Colonic mucosa (tissue), 4 donors: ENCODE measurements around the gene ACVR2A. TPM values are rescaled to one million over a fixed set of nuclear protein-coding genes. Genes with fewer than 3 reads are reported as not detected.

Source experiments
- DNase-seq: peaks from one replicate; pipeline ENCODE4 v3.0.0-alpha.2; 2020
- H3K27ac ChIP-seq: fragments of 200-600 bp; one replicate; pipeline ENCODE4 v1.8.0; 2021
- H3K27me3 ChIP-seq: fragments of 200-600 bp; one replicate; pipeline ENCODE4 v1.8.0; 2021
- H3K36me3 ChIP-seq: fragments of 200-600 bp; one replicate; pipeline ENCODE4 v1.8.0; 2021
- H3K4me1 ChIP-seq: fragments of 200-600 bp; one replicate; pipeline ENCODE4 v1.8.0; 2021; ENCODE audit warnings: mild to moderate bottlenecking
- H3K4me3 ChIP-seq: fragments of 200-600 bp; one replicate; pipeline ENCODE4 v1.8.0; 2021
- H3K9ac ChIP-seq, 2 donors: one replicate each; pipeline ENCODE4 v1.7.0; 2013; ENCODE audit warnings: control low read depth in 2 of 2, low read depth in 2 of 2, low read length in 2 of 2
- H3K9me3 ChIP-seq: fragments of 200-600 bp; one replicate; pipeline ENCODE4 v1.8.0; 2021
- intact Hi-C: fragments of 100-400 bp; cut with DNase I; formaldehyde crosslinking; loops from one replicate; pipeline ENCODE4 v1.14.1; 2022
- total RNA-seq, 2 donors: library from RNA; stranded (reverse); fragmentation: NEBNext Ultra II Directional in 1 of 2; extraction: Animal tissue kit (Norgen Biotek cat#: 25700) in 1 of 2; gene quantifications; one replicate each; pipeline ENCODE4 v1.2.1, GENCODE V29; 2021
- TF ChIP-seq, protein P1 (sequence below): fragments of 200-600 bp; IDR thresholded peaks from one replicate; pipeline ENCODE4 v1.8.0; 2022; ENCODE audit warnings: antibody characterized with exemption, mild to moderate bottlenecking
- donor health status: healthy.
- donor health status: DM: no; HTN: no; CAD: no.
- donor health status: DM: no; HTN: no; CAD: no.

The ACVR2A gene
- total RNA-seq, 2 donors from 2014 or later: 15.4 to 20.4 TPM

- no peaks in the 10 kb centered on the region for H3K4me1 ChIP-seq
- no peaks in the 10 kb centered on the region for H3K36me3 ChIP-seq
- no peak overlapping the region for H3K9ac ChIP-seq
- TF ChIP-seq, protein P1, sequence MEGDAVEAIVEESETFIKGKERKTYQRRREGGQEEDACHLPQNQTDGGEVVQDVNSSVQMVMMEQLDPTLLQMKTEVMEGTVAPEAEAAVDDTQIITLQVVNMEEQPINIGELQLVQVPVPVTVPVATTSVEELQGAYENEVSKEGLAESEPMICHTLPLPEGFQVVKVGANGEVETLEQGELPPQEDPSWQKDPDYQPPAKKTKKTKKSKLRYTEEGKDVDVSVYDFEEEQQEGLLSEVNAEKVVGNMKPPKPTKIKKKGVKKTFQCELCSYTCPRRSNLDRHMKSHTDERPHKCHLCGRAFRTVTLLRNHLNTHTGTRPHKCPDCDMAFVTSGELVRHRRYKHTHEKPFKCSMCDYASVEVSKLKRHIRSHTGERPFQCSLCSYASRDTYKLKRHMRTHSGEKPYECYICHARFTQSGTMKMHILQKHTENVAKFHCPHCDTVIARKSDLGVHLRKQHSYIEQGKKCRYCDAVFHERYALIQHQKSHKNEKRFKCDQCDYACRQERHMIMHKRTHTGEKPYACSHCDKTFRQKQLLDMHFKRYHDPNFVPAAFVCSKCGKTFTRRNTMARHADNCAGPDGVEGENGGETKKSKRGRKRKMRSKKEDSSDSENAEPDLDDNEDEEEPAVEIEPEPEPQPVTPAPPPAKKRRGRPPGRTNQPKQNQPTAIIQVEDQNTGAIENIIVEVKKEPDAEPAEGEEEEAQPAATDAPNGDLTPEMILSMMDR: no peak
- H3K27ac ChIP-seq: no peak overlapping the region
- no peak for DNase-seq
- no peak overlapping the region for H3K4me3 ChIP-seq
- no peaks in the 10 kb centered on the region for H3K27me3 ChIP-seq
- H3K9me3 ChIP-seq: no peaks in the 10 kb centered on the region
- intact Hi-C loops: no loop called here
These were observed 8.7 kb upstream of the ACVR2A start for GRCh38 chr2:147836099-147836498.

DNA sequence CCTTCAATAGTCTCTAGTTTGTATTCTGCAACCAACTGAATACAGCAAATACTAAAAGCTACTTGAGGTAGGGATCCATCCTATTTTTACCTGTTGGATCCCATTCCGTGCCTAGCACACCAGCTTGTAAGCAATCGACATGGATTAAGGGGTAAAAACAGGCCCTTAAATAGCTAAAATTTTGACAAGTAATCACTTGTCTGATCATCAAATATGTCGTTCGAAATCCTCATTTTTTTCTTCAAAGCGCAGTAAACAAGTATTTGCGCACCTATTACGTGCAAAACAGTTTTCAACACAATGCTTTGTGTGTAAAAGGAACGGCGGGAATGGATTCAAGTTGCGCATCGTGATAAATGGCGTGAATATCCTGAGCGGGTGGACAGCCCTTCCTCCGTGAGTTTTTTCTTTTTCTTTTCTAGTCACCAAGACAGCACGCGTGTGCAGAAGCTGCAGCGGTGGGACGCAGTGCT lies 1.4 kb upstream of the ACVR2A start:
- DNase-seq: no peak
- Histone ChIP-seq H3K4me1 (no peaks in the 10 kb centered on the region), H3K9ac (peak overlapping the region; percentile 82 to 83), H3K9me3 (no peaks in the 10 kb centered on the region), H3K36me3 (no peaks in the 10 kb centered on the region), H3K27me3 (no peaks in the 10 kb centered on the region), H3K4me3 (peak overlapping the region; percentile 60), H3K27ac (peak overlapping the region; percentile 97)
- intact Hi-C loops: no loop called here
- TF ChIP-seq, protein P1: no peak

DNA sequence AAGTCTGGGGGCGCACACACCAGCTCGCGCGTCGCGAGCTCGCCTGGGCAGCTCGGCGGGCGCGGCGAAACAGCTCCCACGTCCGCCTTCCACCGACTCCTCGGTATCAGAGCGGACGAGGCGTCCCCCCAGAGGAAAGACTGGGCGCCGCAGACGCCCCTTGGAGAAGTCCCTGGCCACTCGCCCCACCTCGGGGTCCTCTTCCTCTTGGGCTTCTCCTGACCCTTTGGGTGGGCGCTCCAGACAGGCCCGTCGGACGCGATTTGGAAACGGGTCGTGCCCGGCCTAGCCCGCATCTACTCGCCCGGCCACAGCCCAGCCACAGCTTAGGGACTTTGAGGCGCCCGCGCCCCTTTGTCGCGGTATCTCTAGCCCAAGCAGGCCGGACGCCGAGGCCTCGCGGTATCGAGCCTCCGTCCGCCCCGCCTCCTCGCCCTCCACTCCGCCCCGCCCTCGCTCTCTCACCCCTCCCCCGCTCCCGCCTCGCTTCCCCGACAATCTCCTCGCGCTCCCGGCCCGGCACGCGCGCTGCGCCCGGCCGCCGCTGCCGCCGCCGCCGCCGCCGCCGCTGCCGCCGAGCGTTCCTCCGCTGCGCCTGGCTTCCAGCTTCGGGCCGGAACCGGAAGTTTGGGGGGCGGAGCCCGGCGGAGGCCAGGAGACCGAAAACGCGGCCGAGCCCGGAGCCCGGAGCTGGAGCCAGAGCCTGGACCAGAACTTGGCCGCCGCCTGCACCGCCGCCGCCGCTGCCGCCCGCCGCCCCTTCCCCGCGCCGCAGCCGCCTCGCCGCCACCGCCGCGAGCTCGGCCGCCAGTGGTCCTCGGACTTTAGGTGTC lies 749 bp upstream of the ACVR2A start:
- intact Hi-C loops: no loop called here
- H3K4me3 ChIP-seq: peak overlapping the region; percentile 60
- peak; percentile 90 for DNase-seq

GRCh38 chr2:147845411-147845971 lies 662 bp downstream of the ACVR2A start:
- peak overlapping the region; percentile 86 for H3K27ac ChIP-seq
- intact Hi-C loops: no loop called here
- peak overlapping the region; percentile 65 for H3K9ac ChIP-seq
- no peaks in the 10 kb centered on the region for H3K27me3 ChIP-seq
- no peaks in the 10 kb centered on the region for H3K9me3 ChIP-seq
- H3K4me1 ChIP-seq: no peaks in the 10 kb centered on the region
- TF ChIP-seq, protein P1: no peak
- peak; percentile 24 for DNase-seq
- no peaks in the 10 kb centered on the region for H3K36me3 ChIP-seq
- peak overlapping the region; percentile 56 for H3K4me3 ChIP-seq

More for the DNA sequence above, 749 bp upstream of the ACVR2A start:
- TF ChIP-seq, protein P1: no peak
- Histone ChIP-seq H3K27me3 (no peaks in the 10 kb centered on the region), H3K4me1 (no peaks in the 10 kb centered on the region), H3K36me3 (no peaks in the 10 kb centered on the region), H3K27ac (peak overlapping the region; percentile 97), H3K9me3 (no peaks in the 10 kb centered on the region), H3K9ac (peak overlapping the region; percentile 82 to 83)

GRCh38 chr2:147846412-147847081 lies 1.7 kb downstream of the ACVR2A start:
- Histone ChIP-seq H3K27ac (no peak overlapping the region), H3K9ac (peak overlapping the region in 1 of 2 donors; percentile 65), H3K27me3 (no peaks in the 10 kb centered on the region), H3K4me3 (peak overlapping the region; percentile 56), H3K9me3 (no peaks in the 10 kb centered on the region), H3K36me3 (no peaks in the 10 kb centered on the region), H3K4me1 (peaks cover 3% of the 10 kb centered on the region)
- intact Hi-C loops: no loop called here
- TF ChIP-seq, protein P1: no peak
- DNase-seq: no peak
